GM10266 (cell line): ENCODE data around the gene YDJC.
"Not testable (repeated sequence)": the region's sequence is repeated elsewhere in the genome, so short reads cannot be mapped to it uniquely, and the experiment has no call there.

ENCODE experiments used
- DNase-seq: peaks from one replicate; pipeline ENCODE4 v3.0.0; 2012; ENCODE audit errors: extremely low spot score
- TF ChIP-seq, protein P1 (sequence below): IDR thresholded peaks from 2 replicates; pipeline ENCODE4 v1.5.1; 2012; ENCODE audit warnings: mild to moderate bottlenecking, low read depth; ENCODE audit not compliant: control insufficient read depth, insufficient read depth; ENCODE audit errors: missing control alignments

The YDJC gene

DNA sequence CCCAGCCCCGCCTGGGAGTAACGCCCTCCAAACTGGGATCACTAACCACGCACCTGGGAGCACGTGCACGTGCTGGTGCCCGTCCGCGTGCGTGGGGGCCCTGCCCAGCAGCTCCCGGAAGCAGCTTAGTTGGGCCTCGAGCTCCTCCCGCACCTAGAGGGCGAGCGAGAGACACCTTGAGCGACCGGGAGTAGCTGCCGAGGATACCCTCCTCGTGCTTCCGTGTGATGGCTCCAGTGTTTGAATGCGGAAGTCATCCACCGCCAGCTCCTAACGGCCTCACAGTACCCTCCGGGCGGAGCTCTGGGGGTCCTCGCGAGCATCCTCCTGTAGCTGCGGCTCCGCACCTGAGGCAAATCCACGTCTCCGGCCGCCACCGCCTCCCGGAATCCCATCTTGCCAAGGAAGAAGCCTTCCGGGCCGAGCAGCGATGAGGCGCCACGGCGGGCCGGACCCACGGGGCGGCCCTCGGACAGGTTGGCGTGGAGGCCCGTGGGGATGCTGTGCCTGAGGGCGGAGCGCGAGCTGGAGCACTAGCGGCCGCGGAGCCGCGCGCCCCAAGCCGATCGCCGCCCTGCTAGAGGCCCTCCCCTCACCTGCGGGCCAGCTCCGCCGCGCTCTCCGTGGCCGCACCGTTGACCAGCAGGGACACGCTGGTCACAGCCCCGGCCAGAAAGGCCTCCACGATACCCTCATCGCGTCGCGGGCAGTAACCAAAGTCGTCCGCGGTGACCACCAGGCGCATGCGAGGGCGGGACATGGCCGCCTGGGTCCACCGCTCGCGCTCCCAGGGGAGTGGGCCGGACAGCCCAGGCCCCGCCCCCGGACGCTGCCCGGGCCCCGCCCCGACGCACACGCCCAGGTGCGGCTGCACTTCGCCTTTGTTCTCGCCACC, at the start of gene YDJC:
TSS of gene YDJC (minus strand) at position 768 of the 895 bp plus-strand sequence. CDS start at position 760, 8 bp downstream.
- DNase-seq: peak; percentile 97

GRCh38 chr22:21679383-21679782, 49.6 kb upstream of the YDJC start:
- DNase-seq: no peak
- TF ChIP-seq, protein P1, sequence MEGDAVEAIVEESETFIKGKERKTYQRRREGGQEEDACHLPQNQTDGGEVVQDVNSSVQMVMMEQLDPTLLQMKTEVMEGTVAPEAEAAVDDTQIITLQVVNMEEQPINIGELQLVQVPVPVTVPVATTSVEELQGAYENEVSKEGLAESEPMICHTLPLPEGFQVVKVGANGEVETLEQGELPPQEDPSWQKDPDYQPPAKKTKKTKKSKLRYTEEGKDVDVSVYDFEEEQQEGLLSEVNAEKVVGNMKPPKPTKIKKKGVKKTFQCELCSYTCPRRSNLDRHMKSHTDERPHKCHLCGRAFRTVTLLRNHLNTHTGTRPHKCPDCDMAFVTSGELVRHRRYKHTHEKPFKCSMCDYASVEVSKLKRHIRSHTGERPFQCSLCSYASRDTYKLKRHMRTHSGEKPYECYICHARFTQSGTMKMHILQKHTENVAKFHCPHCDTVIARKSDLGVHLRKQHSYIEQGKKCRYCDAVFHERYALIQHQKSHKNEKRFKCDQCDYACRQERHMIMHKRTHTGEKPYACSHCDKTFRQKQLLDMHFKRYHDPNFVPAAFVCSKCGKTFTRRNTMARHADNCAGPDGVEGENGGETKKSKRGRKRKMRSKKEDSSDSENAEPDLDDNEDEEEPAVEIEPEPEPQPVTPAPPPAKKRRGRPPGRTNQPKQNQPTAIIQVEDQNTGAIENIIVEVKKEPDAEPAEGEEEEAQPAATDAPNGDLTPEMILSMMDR: no peak

More for the DNA sequence above, at the start of gene YDJC:
- TF ChIP-seq, protein P1: peak; percentile 77

GRCh38 chr22:21678842-21679241, 49.0 kb upstream of the YDJC start:
- DNase-seq: not testable (repeated sequence)

- TF ChIP-seq, protein P1: no peak
- no peak for DNase-seq
Observed at GRCh38 chr22:21677606-21678443, 48.0 kb upstream of the YDJC start.

DNA sequence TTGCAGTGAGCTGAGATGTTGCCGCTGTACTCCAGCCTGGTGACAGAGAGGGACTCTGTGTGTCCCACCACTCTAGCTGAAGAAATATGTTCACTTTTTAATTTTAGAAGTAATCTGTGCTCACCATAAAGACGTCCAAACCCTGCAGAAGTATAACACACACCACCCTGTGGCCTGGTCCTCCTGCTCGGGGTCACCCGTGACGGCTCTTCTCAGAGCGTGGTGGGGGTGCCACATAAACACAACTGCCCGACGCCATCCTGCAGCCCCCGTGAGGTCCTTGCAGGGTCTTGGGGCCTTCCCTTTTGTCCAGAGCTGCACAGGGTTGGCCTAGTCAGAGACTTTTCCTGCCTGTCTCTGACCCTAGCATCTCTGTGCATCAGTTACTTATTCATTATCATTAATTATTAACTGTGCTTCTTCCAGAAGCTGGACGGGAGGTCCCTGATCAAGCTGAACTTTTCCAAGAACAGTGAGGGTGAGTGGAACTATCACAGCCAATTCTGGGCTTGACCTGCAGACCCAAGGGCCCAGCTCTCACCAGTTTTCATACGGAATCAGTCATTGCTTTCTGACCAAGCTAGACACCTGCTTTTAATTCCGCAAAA, 44.9 kb upstream of the YDJC start:
- DNase-seq: no peak
- TF ChIP-seq, protein P1: no peak

DNA sequence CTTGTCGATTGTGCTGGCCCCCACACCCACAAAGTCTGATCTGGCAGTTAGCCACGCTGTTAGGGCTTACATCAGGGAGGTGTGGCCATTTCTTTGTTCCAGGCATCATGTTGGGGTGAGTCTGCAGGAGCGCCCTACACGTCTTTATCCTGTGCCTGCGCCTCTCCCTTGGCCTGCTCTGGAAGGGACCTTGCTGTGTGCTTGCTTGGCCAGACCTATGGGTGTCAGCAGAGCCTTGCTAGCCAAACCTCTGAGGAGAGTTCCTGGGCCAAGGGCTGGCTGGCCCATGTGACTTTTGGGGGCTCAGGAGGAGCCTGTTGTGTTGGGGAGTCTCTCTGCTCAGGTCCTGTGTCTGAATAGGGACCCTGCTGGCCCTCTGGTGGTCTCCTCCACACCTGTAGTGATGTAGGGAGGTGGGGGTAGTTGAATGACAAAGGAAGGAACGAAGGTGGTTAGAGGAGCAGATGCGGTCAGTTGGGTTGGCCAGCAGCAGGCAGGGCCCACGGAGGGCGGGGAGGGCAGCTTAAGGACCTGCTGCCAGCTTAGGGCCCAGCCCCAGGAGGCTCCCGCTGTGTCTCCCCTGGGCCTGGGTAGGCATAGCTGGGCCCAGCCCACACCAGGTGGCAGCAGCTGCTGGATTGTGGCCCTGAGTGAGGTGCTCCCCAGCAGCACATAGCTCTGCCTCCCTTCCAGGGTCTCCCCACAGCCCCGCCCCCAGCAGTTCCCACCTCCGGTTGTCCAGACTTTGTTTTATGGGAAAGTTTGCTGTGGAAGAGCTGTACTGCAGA, 43.9 kb upstream of the YDJC start:
- DNase-seq: no peak
- TF ChIP-seq, protein P1: no peak
